HCT116 (cell line): ENCODE measurements around the gene SIRT7. TPM values are rescaled to one million over a fixed set of nuclear protein-coding genes. Genes with fewer than 3 reads are reported as not detected.

ENCODE experiments used
- ATAC-seq: fragments of 200-7000 bp; cut with Tn5 transposase; 2 replicates; pipeline ENCODE4 v1.9.1; 2020; ENCODE audit warnings: mild to moderate bottlenecking, moderate library complexity
- BruUV-seq: library from RNA; stranded (reverse); fragments of 400-500 nt; replicated peaks from 2 replicates; lab custom pipeline; 2021; lab: Mats Ljungman, UMichigan
- CTCF ChIA-PET: fragments of 300-600 bp; sonication (Branson Sonifier 250); formaldehyde crosslinking; loops from one replicate; lab custom pipeline; 2021; ENCODE audit warnings: antibody characterized with exemption; lab: Charles Lee
- POLR2A ChIA-PET: fragments of 300-600, 350-600 bp; sonication (Branson Sonifier 250); formaldehyde crosslinking; loops from one replicate; lab custom pipeline; 2021; ENCODE audit warnings: antibody characterized with exemption; lab: Charles Lee
- RAD21 ChIA-PET, 2 experiments: fragments of 300-600 bp; sonication (Branson Sonifier 250); formaldehyde crosslinking; loops; one replicate each; lab custom pipeline; 2023; ENCODE audit warnings: low total read pairs in 2 of 2; ENCODE audit not compliant: uncharacterized antibody in 2 of 2, unreplicated experiment in 2 of 2, low non-redundant PET in 1 of 2; lab: Charles Lee
- DNase-seq: peaks from one replicate; pipeline ENCODE4 v3.0.0-alpha.2; 2010; ENCODE audit warnings: low read depth, low spot score
- H2AFZ ChIP-seq: fragments of 200-600 bp; shearing (Covaris generic), sonication (generic); 2 replicates; pipeline ENCODE4 v1.6.1; 2017; ENCODE audit warnings: low read depth, mixed run types, mixed read lengths, antibody characterized with exemption, low read length; ENCODE audit not compliant: poor library complexity, severe bottlenecking
- H3K27ac ChIP-seq: 2 replicates; pipeline ENCODE4 v1.5.1; 2012; ENCODE audit warnings: low read depth, low read length
- H3K27me3 ChIP-seq: fragments of 200-600 bp; sonication (generic); 2 replicates; pipeline ENCODE4 v1.6.1; 2016; ENCODE audit warnings: mixed run types, low read length, mixed read lengths; ENCODE audit not compliant: insufficient read depth
- H3K36me3 ChIP-seq, 2 experiments: fragments of 200-500 bp in 1 of 2; fragments of 200-600 bp in 1 of 2; sonication (Bioruptor generic) in 1 of 2; sonication (generic) in 1 of 2; 2 replicates each; pipeline versions ENCODE4 v1.5.1 to v1.6.1; 2014 to 2016; ENCODE audit warnings: low read length in 2 of 2, inconsistent platforms in 1 of 2, mixed read lengths in 1 of 2, mixed run types in 1 of 2; ENCODE audit not compliant: insufficient read depth in 2 of 2, control insufficient read depth in 1 of 2
- H3K4me1 ChIP-seq, 2 experiments: fragments of 200-600 bp in 1 of 2; sonication (generic) in 1 of 2; 2 replicates each; pipeline versions ENCODE4 v1.5.1 to v1.6.1; 2012 to 2017; ENCODE audit warnings: low read length in 2 of 2, inconsistent platforms in 1 of 2, mild to moderate bottlenecking in 1 of 2, mixed read lengths in 1 of 2, mixed run types in 1 of 2, moderate library complexity in 1 of 2; ENCODE audit not compliant: insufficient read depth in 2 of 2, control insufficient read depth in 1 of 2
- H3K4me2 ChIP-seq: fragments of 200-600 bp; sonication (generic); 2 replicates; pipeline ENCODE4 v1.6.1; 2017; ENCODE audit warnings: mixed run types, low read length, mixed read lengths
- H3K4me3 ChIP-seq, 2 experiments: fragments of 200-600 bp in 1 of 2; sonication (generic) in 1 of 2; replicated peaks in 1 of 2; 2 replicates each; pipeline ENCODE4 v1.5.1; 2011 to 2016; ENCODE audit warnings: low read length in 2 of 2, control low read depth in 1 of 2, low read depth in 1 of 2, mild to moderate bottlenecking in 1 of 2, mixed read lengths in 1 of 2, mixed run types in 1 of 2
- H3K79me2 ChIP-seq: fragments of 200-600 bp; sonication (generic); 2 replicates; pipeline ENCODE4 v1.6.1; 2017; ENCODE audit warnings: mild to moderate bottlenecking, mixed run types, low read length, moderate library complexity, mixed read lengths; ENCODE audit not compliant: insufficient read depth
- H3K9ac ChIP-seq: fragments of 200-600 bp; sonication (generic); 2 replicates; pipeline ENCODE4 v1.6.1; 2016; ENCODE audit warnings: low read length, mixed read lengths
- H3K9me2 ChIP-seq: fragments of 200-600 bp; sonication (generic), shearing (Covaris generic); 2 replicates; pipeline ENCODE4 v1.6.1; 2017; ENCODE audit warnings: mixed run types, mild to moderate bottlenecking, moderate library complexity; ENCODE audit not compliant: insufficient read depth
- H3K9me3 ChIP-seq, 2 experiments: fragments of 200-500 bp in 1 of 2; fragments of 200-600 bp in 1 of 2; sonication (Bioruptor generic) in 1 of 2; sonication (generic) in 1 of 2; 2 replicates each; pipeline ENCODE4 v1.6.1; 2014 to 2017; ENCODE audit warnings: low read length in 2 of 2, mixed read lengths in 2 of 2, inconsistent platforms in 1 of 2, low read depth in 1 of 2, mild to moderate bottlenecking in 1 of 2, mixed run types in 1 of 2, moderate library complexity in 1 of 2; ENCODE audit not compliant: control insufficient read depth in 1 of 2, insufficient read depth in 1 of 2
- H4K20me1 ChIP-seq: fragments of 200-600 bp; sonication (generic), shearing (Covaris generic); 2 replicates; pipeline ENCODE4 v1.6.1; 2017; ENCODE audit warnings: mixed run types, mild to moderate bottlenecking, moderate library complexity; ENCODE audit not compliant: insufficient read depth
- ATF3 ChIP-seq: IDR thresholded peaks from 2 replicates; pipeline ENCODE4 v1.6.1; 2012
- CEBPB ChIP-seq: IDR thresholded peaks from 2 replicates; pipeline ENCODE4 v1.6.1; 2012; ENCODE audit warnings: low read depth
- ELF1 ChIP-seq: IDR thresholded peaks from 2 replicates; pipeline ENCODE4 v1.6.1; 2012; ENCODE audit warnings: low read depth, borderline replicate concordance
- EZH2 ChIP-seq: fragments of 200-600 bp; sonication (generic); IDR thresholded peaks from 2 replicates; pipeline ENCODE4 v1.6.1; 2017; ENCODE audit warnings: antibody characterized with exemption, mixed run types
- EZH2phosphoT487 ChIP-seq: fragments of 200-600 bp; IDR thresholded peaks from 2 replicates; pipeline ENCODE4 v1.6.1; 2018; ENCODE audit warnings: antibody characterized with exemption, borderline replicate concordance
- JUND ChIP-seq: IDR thresholded peaks from 2 replicates; pipeline ENCODE4 v1.6.1; 2012
- MAX ChIP-seq: IDR thresholded peaks from 2 replicates; pipeline ENCODE4 v1.6.1; 2012
- POLR2A ChIP-seq: IDR thresholded peaks from 2 replicates; pipeline ENCODE4 v1.7.0; 2011; ENCODE audit warnings: borderline replicate concordance; ENCODE audit not compliant: insufficient read depth, insufficient read length; ENCODE audit errors: extremely low read depth
- POLR2AphosphoS5 ChIP-seq: IDR thresholded peaks from 2 replicates; pipeline ENCODE4 v1.6.1; 2011; ENCODE audit warnings: mild to moderate bottlenecking, low read depth, low read length, moderate library complexity
- RAD21 ChIP-seq: IDR thresholded peaks from 2 replicates; pipeline ENCODE4 v1.6.1; 2012; ENCODE audit warnings: low read depth, mild to moderate bottlenecking
- SIN3A ChIP-seq: IDR thresholded peaks from 2 replicates; pipeline ENCODE4 v1.6.1; 2012; ENCODE audit warnings: low read depth
- SP1 ChIP-seq: IDR thresholded peaks from 2 replicates; pipeline ENCODE4 v1.6.1; 2012; ENCODE audit warnings: low read depth
- SRF ChIP-seq: IDR thresholded peaks from 2 replicates; pipeline ENCODE4 v1.6.1; 2012; ENCODE audit warnings: low read depth
- TCF7L2 ChIP-seq: IDR thresholded peaks from 2 replicates; pipeline ENCODE4 v1.7.0; 2011; ENCODE audit warnings: borderline replicate concordance, inconsistent platforms; ENCODE audit not compliant: insufficient read depth, insufficient read length; ENCODE audit errors: extremely low read depth
- ZBTB33 ChIP-seq: IDR thresholded peaks from 2 replicates; pipeline ENCODE4 v1.6.1; 2011; ENCODE audit warnings: mild to moderate bottlenecking, low read length, moderate library complexity; ENCODE audit not compliant: insufficient replicate concordance; ENCODE audit errors: extremely low read depth
- ZFX ChIP-seq: fragments of 450-650 bp; IDR thresholded peaks from 2 replicates; pipeline ENCODE4 v1.6.1; 2017
- ZNF274 ChIP-seq: fragments of 200-500 bp; sonication (Bioruptor generic); IDR thresholded peaks from 2 replicates; pipeline ENCODE4 v1.6.1; 2014; ENCODE audit warnings: mild to moderate bottlenecking, low read depth, low read length, inconsistent platforms
- intact Hi-C: fragments of 100-400 bp; cut with micrococcal nuclease; formaldehyde crosslinking; loops from 2 replicates; pipeline ENCODE4 v1.10.0; 2022
- total RNA-seq: library from RNA; stranded (reverse); gene quantifications from one replicate; pipeline ENCODE4 v1.2.1, GENCODE V29; 2021; ENCODE audit not compliant: unreplicated experiment

SIRT7 gene
- total RNA-seq, 1 experiment from 2014 or later: 62.6 TPM

GRCh38 chr17:81911277-81911961 is 6.6 kb downstream of the SIRT7 start, which contains the start of gene PCYT2 (continued):
- no peak for TF ChIP-seq ATF3
- no peak for TF ChIP-seq CEBPB
- no peak for TF ChIP-seq TCF7L2

- Histone ChIP-seq H3K27me3 (no peaks in the 10 kb centered on the region), H3K4me2 (peak overlapping the region; percentile 98), H2AFZ (no peak overlapping the region), H3K4me1 (peaks cover 28 to 42% of the 10 kb centered on the region in 2 experiments), H3K4me3 (peak overlapping the region; percentile 85 to 94), H3K9ac (peak overlapping the region; percentile 81), H3K27ac (peak overlapping the region; percentile 72), H4K20me1 (no peaks in the 10 kb centered on the region), H3K9me2 (no peaks in the 10 kb centered on the region), H3K36me3 (peaks cover 20 to 38% of the 10 kb centered on the region in 2 experiments), H3K9me3 (no peaks in the 10 kb centered on the region), H3K79me2 (peaks cover 22% of the 10 kb centered on the region)
- RAD21 ChIA-PET: no interaction called here
- DNase-seq (no peak), ATAC-seq (peak; percentile 16)
- BruUV-seq: no TSS peak
- intact Hi-C loops: loop anchor here (1.0 to 5.0 kb wide), 2 partner anchors 20 to 111 kb away; partner anchors contain the start of genes ALYREF, ANAPC11, CENPX and LRRC45
- POLR2A ChIA-PET: no interaction called here
- TF ChIP-seq RAD21 (no peak), POLR2AphosphoS5 (no peak), EZH2phosphoT487 (no peak), JUND (no peak), ZBTB33 (no peak), ELF1 (no peak), CEBPB (no peak), EZH2 (no peak), SRF (no peak), ZFX (peak; percentile 74; the same call in 1 of the 2 replicates), ZNF274 (no peak), SP1 (no peak), TCF7L2 (no peak), POLR2A (no peak), SIN3A (peak; percentile 50; the same call in 1 of the 2 replicates), MAX (no peak)
- CTCF ChIA-PET: interaction anchor here (0.5 to 1.2 kb wide), 3 partner anchors 14 to 112 kb away, joined by 3 to 5 read pairs (median 4); partner anchors contain the start of genes CENPX and LRRC45
Observed at GRCh38 chr17:81910840-81911276, 7.1 kb downstream of the SIRT7 start.
